ENCODE data around the gene VIPR1.

The VIPR1 gene

DNA sequence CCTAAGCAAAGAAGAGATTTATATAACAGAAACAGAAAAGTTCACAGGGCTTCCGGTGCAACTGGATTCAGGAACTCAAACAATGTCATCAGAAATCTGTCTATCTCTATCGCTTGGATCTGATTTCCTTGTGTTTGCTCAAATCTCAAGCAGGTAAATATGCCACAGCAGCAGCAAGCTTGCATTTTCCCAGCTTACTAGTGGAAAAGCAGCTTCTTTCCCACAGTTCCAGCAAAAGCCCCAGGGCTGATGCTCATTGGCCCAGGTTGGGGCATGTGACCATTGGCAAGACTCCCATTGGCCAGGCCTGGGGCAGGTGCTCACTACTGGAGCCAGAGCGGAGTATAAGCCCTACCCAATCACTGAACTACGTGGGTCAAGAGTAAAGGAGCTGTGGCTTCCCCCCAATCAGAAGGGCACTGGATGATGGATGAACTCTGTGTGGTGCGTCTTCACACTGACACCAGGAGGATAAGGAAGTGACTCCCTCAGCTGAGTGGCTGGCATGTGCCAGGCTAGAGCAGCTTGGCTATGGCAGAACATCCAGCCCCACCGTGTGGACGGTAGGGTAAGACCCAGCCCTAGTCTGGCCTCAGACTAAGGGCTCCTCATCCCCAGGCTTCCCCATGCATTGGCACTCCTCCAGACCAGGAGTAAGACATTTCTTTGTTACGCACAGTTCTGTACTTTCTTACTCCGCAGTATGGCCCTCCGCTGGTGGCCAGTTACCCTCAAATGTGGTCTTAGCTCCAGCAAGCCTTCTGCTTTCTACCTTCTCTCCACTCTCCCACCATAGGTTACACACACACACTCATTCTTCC, 13.1 kb upstream of the VIPR1 start:
- DNase-seq (ENCODE audit: insufficient read length, low spot score) (no peak), FAIRE-seq (no peak)
- TF ChIP-seq, protein P1, sequence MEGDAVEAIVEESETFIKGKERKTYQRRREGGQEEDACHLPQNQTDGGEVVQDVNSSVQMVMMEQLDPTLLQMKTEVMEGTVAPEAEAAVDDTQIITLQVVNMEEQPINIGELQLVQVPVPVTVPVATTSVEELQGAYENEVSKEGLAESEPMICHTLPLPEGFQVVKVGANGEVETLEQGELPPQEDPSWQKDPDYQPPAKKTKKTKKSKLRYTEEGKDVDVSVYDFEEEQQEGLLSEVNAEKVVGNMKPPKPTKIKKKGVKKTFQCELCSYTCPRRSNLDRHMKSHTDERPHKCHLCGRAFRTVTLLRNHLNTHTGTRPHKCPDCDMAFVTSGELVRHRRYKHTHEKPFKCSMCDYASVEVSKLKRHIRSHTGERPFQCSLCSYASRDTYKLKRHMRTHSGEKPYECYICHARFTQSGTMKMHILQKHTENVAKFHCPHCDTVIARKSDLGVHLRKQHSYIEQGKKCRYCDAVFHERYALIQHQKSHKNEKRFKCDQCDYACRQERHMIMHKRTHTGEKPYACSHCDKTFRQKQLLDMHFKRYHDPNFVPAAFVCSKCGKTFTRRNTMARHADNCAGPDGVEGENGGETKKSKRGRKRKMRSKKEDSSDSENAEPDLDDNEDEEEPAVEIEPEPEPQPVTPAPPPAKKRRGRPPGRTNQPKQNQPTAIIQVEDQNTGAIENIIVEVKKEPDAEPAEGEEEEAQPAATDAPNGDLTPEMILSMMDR (IDR thresholded peaks at IDR 0.05; ENCODE audit: insufficient read depth, missing control alignments) = no peak

DNA sequence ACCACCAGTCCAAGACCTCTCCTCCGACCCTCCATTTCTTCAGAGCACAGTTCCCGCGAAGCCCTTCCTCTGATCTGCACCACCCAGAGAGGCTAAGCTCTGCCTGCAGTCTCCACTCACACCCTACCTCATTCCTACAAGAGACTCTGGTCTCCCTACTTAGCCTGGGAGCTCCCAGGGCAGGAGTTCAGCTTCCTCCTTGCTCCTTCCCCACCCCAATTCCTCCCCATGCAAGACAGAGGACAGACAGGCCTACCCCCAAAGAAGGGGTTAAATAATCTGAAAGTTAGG, 12.6 kb upstream of the VIPR1 start:
- TF ChIP-seq, protein P1 (IDR thresholded peaks at IDR 0.05; ENCODE audit: insufficient read depth, missing control alignments) = no peak
- FAIRE-seq (no peak), DNase-seq (ENCODE audit: insufficient read length, low spot score) (no peak)

DNA sequence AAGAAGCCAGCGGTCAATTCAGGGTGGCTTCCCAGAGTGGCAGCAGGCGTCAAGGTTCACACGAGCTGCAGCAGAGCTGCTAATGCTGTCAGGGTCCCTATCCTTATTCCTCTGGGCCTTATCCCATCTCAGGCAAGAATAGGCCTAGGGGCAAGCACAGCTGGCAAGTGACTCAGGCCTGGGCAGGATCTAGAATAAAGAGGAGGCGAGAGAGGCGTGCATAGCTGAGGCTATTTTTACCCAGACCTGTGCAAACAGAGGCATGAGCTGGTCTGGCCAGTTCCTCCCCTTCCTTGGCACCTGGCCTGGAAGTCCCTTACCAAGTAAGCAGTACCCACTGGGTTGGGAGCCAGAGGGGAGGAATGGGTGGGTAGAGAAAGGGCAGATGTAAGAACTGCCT, 12.2 kb upstream of the VIPR1 start:
- TF ChIP-seq, protein P1 (IDR thresholded peaks at IDR 0.05; ENCODE audit: insufficient read depth, missing control alignments) = no peak
- DNase-seq (ENCODE audit: insufficient read length, low spot score) = no peak

DNA sequence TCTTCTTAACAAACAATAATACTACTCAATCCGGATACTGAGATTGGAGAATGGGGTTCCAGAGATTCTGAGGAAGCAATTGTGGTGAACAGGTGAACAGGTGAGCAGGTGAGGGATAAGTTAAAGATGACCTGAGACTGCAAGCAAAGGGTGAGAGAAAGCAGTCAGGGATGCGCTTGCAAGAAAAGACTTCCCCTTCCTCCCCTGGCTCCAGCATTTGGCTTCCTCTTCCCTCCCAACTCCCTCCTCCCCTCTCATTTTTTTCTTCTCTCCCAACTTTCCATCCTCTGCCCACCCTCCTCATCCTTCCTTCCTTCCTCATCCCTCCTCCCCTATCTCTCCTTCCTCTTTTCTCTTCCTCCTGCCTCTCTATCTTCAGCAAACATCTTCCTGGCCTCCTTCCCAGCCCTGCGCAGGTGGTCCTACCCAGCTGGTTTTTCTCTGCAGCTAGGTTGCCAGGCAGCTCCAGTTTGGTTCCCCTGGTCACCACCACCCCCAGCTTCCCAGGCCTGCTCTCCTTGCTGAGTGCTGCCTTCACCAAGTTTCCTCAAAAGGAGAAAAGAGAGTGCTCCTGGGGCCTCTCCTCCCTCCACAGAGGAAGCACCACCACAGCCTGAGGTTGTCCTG, 10.4 kb upstream of the VIPR1 start:
- TF ChIP-seq, protein P1 (IDR thresholded peaks at IDR 0.05; ENCODE audit: insufficient read depth, missing control alignments) = no peak

More for the DNA sequence above, 12.2 kb upstream of the VIPR1 start:
- FAIRE-seq = no peak

DNA sequence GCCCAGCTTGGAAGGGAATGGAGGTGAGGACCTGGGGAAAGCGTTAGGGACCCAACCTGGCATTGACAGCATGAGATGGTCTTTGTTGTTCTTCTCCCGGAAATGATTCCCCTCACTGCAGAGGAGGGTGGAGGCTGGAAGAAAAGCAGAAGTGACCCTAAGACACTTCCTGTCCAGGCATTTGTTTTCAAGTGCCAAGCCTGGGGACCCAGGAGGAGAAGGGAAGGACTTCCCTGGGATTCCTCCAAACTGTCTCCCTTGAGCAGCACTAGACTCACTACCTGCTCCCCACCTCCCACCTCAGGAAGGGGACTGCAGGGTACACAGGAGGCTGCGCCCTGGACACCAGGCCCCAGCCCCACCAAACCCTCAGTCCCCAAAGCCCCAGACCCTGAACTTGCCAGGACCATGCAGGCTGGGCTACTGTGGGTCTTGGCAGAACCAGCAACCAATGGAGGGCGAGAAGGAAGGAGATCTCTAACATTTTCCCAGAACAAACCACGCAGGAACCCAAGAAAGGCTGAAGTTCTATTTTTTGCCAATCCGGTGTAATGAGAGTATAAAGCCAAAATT, 9.8 kb upstream of the VIPR1 start:
- DNase-seq (ENCODE audit: insufficient read length, low spot score) = no peak
- TF ChIP-seq, protein P1 (IDR thresholded peaks at IDR 0.05; ENCODE audit: insufficient read depth, missing control alignments) = no peak
- FAIRE-seq = no peak

More for the DNA sequence above, 10.4 kb upstream of the VIPR1 start:
- DNase-seq (ENCODE audit: insufficient read length, low spot score) (no peak), FAIRE-seq (no peak)

DNA sequence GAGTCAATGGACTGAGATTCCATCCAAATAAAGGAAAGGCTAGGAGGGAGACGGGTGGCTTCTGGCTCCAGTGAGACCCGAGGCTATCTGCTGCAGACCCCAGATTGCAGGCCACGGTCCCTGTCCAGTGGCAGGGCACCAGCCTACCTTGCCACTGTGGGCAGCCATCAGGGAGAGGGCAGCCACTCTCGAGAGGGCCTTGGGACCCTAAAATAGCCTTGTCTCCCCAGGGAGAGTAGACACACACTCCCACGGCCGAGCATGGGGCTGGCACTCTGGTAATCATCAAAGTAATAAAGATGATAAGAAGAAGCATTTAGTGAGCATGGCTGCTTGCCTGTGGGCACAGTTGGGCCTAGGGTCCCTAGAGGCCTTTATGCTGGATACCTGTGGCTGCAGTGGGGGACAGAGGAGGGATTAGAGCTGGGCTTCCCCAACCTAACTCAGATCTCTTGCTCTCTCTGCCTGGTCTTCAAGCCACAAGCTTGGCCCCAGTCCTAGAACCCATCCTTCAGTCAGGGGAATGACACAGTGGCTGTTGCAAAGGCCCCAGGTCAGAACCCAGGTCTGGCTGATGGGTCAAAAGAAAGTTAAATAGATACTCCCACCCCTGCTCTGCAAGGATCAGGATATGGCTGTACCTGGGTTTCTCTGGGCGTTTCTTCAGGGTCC, 9.2 kb upstream of the VIPR1 start:
- no peak for FAIRE-seq
- no peak for DNase-seq (ENCODE audit: insufficient read length, low spot score)
- TF ChIP-seq, protein P1 (IDR thresholded peaks at IDR 0.05; ENCODE audit: insufficient read depth, missing control alignments) = no peak
